Measurements from ENCODE around the gene RAB43. TPM values are rescaled to one million over a fixed set of nuclear protein-coding genes. Genes with fewer than 3 reads are reported as not detected.
"Not testable (repeated sequence)": the region's sequence is repeated elsewhere in the genome, so short reads cannot be mapped to it uniquely, and the experiment has no call there.

RAB43 gene
- total RNA-seq, 1 donor from 2014 or later = 23.8 TPM

DNA sequence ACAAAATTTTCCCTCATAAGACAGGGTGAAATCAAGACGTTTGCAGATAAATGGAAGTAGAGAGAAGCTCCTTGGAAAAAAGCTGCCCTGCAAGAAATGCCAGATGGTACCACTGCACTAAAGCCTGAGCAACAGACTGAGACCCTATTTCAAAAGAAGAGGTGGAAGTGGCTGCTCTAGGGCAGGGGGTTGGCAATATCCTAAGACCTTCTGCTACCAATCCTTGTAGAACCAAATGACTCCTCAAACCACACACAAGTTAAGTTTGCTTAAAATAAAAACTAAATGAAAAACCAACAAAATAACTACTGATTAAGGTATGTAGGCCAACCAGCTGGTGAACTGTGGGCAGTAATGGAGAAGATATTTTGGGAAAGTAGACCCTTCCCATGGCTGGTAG lies 21.3 kb downstream of the RAB43 start:
- Mint-ChIP-seq H3K9me3 (ENCODE audit: low read depth) (peaks cover 4% of the 10 kb centered on the region), H3K4me1 (ENCODE audit: low read depth) (peaks cover 9% of the 10 kb centered on the region), H3K4me3 (ENCODE audit: low read depth) (no peak overlapping the region), H3K36me3 (ENCODE audit: insufficient read depth) (peaks cover 8% of the 10 kb centered on the region), H3K27me3 (no peaks in the 10 kb centered on the region), H3K27ac (no peak overlapping the region)
- TF ChIP-seq, protein P1, sequence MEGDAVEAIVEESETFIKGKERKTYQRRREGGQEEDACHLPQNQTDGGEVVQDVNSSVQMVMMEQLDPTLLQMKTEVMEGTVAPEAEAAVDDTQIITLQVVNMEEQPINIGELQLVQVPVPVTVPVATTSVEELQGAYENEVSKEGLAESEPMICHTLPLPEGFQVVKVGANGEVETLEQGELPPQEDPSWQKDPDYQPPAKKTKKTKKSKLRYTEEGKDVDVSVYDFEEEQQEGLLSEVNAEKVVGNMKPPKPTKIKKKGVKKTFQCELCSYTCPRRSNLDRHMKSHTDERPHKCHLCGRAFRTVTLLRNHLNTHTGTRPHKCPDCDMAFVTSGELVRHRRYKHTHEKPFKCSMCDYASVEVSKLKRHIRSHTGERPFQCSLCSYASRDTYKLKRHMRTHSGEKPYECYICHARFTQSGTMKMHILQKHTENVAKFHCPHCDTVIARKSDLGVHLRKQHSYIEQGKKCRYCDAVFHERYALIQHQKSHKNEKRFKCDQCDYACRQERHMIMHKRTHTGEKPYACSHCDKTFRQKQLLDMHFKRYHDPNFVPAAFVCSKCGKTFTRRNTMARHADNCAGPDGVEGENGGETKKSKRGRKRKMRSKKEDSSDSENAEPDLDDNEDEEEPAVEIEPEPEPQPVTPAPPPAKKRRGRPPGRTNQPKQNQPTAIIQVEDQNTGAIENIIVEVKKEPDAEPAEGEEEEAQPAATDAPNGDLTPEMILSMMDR (IDR thresholded peaks at IDR 0.05; ENCODE audit: unreplicated experiment) = no peak
- no peak for DNase-seq (ENCODE audit: low spot score, unreplicated experiment)

DNA sequence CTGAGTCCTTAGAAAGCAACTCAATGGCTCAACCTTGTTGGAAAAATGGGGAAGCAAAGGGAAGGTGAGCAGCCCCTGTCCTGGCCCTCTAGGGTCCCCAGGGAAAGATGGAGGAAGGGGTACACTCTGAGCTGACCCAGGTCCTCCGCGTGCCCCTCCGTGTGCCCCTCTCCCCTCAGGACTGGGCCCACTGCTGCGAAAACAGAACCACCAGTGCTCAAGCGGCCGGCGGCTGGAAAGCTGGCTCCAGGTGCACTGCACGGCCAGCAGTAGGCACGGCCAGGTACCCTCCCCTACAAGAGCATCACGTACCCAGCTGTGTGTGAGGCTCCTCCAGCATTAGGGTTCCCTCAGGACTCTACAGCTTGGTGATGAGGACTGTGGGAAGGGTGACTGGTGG lies 26.3 kb downstream of the RAB43 start:
- Mint-ChIP-seq H3K27me3 (no peaks in the 10 kb centered on the region), H3K4me3 (ENCODE audit: low read depth) (no peak overlapping the region), H3K9me3 (ENCODE audit: low read depth) (peaks cover 4% of the 10 kb centered on the region), H3K27ac (no peak overlapping the region), H3K4me1 (ENCODE audit: low read depth) (no peaks in the 10 kb centered on the region), H3K36me3 (ENCODE audit: insufficient read depth) (peaks cover 11% of the 10 kb centered on the region)
- TF ChIP-seq, protein P1 (IDR thresholded peaks at IDR 0.05; ENCODE audit: unreplicated experiment) = no peak
- no peak for DNase-seq (ENCODE audit: low spot score, unreplicated experiment)

DNA sequence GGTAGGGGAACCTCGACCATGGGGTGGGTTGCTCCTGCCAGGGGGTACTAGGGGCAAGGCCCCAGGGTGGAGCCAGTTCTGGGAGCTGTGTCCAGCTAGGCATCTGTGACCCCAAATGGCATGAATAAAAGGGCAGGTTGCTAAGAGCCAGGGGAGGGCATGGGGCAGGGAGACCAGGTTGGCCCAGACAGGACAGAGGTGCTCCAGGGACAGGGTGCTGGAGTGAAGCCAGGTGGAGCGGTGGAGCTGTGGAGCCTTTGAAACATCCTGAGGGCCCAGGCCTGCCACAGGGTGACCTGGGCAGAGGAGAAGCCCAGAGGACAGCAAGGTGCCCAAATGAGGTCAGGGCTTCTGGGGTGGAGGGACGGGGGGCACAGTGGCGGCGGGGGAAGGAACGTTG lies 33.3 kb downstream of the RAB43 start:
- H3K27ac Mint-ChIP-seq; H3K27me3 Mint-ChIP-seq; H3K4me1 Mint-ChIP-seq (ENCODE audit: low read depth); H3K36me3 Mint-ChIP-seq (ENCODE audit: insufficient read depth); DNase-seq (ENCODE audit: low spot score, unreplicated experiment); H3K4me3 Mint-ChIP-seq (ENCODE audit: low read depth); H3K9me3 Mint-ChIP-seq (ENCODE audit: low read depth): not testable (repeated sequence)

DNA sequence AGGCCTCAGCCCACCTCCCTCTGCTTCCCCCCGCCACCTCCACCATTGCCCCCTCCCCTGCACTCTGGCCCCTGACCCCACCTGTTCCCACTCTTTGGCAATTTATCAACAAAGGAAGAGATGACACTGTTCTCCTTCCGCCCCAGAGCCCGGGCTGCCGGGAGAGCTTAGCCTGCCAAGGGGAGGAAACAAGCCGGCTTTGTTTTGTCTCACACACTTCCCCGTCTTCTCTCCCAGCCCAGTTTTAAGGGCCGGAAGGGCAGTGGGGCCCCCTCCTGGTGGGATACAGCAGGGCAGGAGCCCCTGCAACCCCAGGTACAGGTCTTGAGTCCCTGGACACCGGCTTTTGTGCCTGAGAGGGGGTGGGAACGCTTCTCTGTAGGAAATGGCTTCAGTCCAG lies 33.7 kb downstream of the RAB43 start:
- peak; percentile 36 for DNase-seq (ENCODE audit: low spot score, unreplicated experiment)
- not testable (repeated sequence) for H3K9me3 Mint-ChIP-seq (ENCODE audit: low read depth); H3K36me3 Mint-ChIP-seq (ENCODE audit: insufficient read depth); H3K4me1 Mint-ChIP-seq (ENCODE audit: low read depth); H3K27me3 Mint-ChIP-seq; H3K27ac Mint-ChIP-seq; H3K4me3 Mint-ChIP-seq (ENCODE audit: low read depth)

DNA sequence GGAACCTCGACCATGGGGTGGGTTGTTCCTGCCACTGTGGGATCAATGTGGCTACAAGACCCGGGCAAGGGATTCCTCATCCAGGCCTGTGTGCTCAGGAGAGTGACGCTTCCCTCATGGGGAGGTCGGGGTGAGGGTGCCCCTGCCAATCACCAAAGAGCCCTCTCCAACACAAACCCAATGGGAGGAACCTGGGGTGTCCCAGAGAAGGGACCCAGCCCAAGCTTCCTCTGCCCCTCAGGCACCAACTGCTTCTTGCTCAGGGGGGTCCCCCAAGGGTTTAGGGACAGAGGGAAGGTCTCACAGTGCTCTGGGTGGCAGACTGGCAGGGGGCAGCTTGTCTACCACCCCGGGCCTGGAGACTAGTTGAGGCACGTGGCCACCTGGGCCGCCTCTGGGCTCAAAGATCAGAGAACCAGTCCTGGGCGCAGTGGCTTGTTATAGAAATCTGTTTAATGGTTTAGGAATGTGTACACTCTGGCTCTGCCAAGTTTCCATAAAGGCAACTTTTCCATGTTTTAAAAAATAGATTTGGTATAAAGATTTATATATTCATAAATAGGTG lies 34.4 kb downstream of the RAB43 start:
- Mint-ChIP-seq H3K4me1 (ENCODE audit: low read depth) (peaks cover 2% of the 10 kb centered on the region), H3K27me3 (no peaks in the 10 kb centered on the region), H3K9me3 (ENCODE audit: low read depth) (no peaks in the 10 kb centered on the region), H3K36me3 (ENCODE audit: insufficient read depth) (peaks cover 2% of the 10 kb centered on the region), H3K27ac (no peak overlapping the region), H3K4me3 (ENCODE audit: low read depth) (no peak overlapping the region)
- no peak for DNase-seq (ENCODE audit: low spot score, unreplicated experiment)
- TF ChIP-seq, protein P1 (IDR thresholded peaks at IDR 0.05; ENCODE audit: unreplicated experiment) = no peak

DNA sequence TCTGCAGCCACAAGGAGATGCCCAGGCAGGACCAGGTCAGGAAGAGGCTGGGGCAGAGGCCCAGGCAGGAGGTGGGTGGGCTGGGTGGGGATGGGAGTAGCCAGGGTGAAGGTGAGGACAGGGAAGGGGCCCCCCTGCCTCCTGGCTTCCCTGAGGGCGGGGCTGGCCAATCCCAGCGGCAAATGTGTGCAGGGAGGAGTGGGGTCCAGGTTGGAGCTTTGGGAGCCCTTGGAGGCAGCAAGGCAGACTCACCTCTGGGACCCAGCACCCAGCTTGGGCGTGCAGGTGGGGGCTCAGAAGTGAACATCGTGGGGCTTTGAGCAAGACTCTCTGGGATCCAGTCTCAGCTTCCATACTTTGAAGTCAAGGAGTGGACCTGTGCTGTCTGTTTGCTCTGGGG lies 35.8 kb downstream of the RAB43 start:
- Mint-ChIP-seq H3K4me1 (ENCODE audit: low read depth) (peaks cover 2% of the 10 kb centered on the region), H3K36me3 (ENCODE audit: insufficient read depth) (no peaks in the 10 kb centered on the region), H3K27me3 (no peaks in the 10 kb centered on the region), H3K4me3 (ENCODE audit: low read depth) (no peak overlapping the region), H3K27ac (no peak overlapping the region), H3K9me3 (ENCODE audit: low read depth) (no peaks in the 10 kb centered on the region)
- TF ChIP-seq, protein P1 (IDR thresholded peaks at IDR 0.05; ENCODE audit: unreplicated experiment) = no peak
- DNase-seq (ENCODE audit: low spot score, unreplicated experiment) = no peak

All from progenitor cell of endocrine pancreas (in vitro differentiated cells).